MM.1S (cell line): Measurements from ENCODE around the gene BIRC5.

Experiments
- EZH2phosphoT487 ChIP-seq: fragments of 300-600 bp; sonication (generic); IDR thresholded peaks from 2 replicates; pipeline ENCODE4 v1.6.1; 2018; ENCODE audit warnings: antibody characterized with exemption, low read length
- TF ChIP-seq, protein P1 (sequence below): fragments of 300-600 bp; sonication (generic); IDR thresholded peaks from 2 replicates; pipeline ENCODE4 v1.5.1; 2016; ENCODE audit warnings: antibody characterized with exemption, low read length, mixed read lengths

DNA sequence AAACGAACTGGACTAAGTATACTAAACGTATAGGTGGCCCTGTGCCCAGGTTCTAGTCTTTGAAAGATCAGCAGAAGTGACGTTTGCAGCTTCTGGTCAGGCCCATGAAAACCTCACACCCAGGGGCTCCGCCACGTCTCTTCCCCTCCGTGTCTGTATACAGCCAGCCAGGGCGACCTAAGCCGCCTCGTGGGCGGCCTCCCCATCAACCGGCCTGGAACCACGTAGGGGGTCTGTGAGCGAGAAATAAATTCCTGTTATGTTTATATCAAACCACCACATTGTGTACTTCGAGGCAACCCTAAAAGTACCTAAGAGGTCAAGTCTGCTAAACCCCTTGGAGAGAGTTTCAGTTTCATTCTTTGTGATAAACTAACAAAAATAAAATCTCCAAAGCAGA lies 34.0 kb upstream of the BIRC5 start:
- TF ChIP-seq, protein P1, sequence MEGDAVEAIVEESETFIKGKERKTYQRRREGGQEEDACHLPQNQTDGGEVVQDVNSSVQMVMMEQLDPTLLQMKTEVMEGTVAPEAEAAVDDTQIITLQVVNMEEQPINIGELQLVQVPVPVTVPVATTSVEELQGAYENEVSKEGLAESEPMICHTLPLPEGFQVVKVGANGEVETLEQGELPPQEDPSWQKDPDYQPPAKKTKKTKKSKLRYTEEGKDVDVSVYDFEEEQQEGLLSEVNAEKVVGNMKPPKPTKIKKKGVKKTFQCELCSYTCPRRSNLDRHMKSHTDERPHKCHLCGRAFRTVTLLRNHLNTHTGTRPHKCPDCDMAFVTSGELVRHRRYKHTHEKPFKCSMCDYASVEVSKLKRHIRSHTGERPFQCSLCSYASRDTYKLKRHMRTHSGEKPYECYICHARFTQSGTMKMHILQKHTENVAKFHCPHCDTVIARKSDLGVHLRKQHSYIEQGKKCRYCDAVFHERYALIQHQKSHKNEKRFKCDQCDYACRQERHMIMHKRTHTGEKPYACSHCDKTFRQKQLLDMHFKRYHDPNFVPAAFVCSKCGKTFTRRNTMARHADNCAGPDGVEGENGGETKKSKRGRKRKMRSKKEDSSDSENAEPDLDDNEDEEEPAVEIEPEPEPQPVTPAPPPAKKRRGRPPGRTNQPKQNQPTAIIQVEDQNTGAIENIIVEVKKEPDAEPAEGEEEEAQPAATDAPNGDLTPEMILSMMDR, result no peak
- TF ChIP-seq EZH2phosphoT487, result no peak
